Mesenchymal stem cell (in vitro differentiated cells and primary cell): ENCODE measurements around the gene KLK5.
"Not testable (repeated sequence)": the region's sequence is repeated elsewhere in the genome, so short reads cannot be mapped to it uniquely, and the experiment has no call there.

ENCODE experiments used
- DNase-seq: peaks from one replicate; pipeline ENCODE4 v3.0.0-alpha.2; 2013
- H2AFZ ChIP-seq: one replicate; pipeline ENCODE4 v1.6.1; 2013; ENCODE audit warnings: low read depth, mild to moderate bottlenecking, control low read depth, inconsistent platforms, low read length, moderate library complexity
- H2AK5ac ChIP-seq: 2 replicates; pipeline ENCODE4 v1.6.1; 2013; ENCODE audit warnings: low read length, moderate library complexity, mild to moderate bottlenecking, inconsistent platforms; ENCODE audit not compliant: severe bottlenecking
- H2BK120ac ChIP-seq: one replicate; pipeline ENCODE4 v1.6.1; 2013; ENCODE audit warnings: low read depth, mild to moderate bottlenecking, inconsistent platforms, low read length, moderate library complexity
- H2BK12ac ChIP-seq, 2 experiments: one replicate each; pipeline ENCODE4 v1.6.1; 2013; ENCODE audit warnings: inconsistent platforms in 2 of 2, low read length in 2 of 2, mild to moderate bottlenecking in 2 of 2, moderate library complexity in 2 of 2, control low read depth in 1 of 2
- H2BK15ac ChIP-seq: one replicate; pipeline ENCODE4 v1.6.1; 2013; ENCODE audit warnings: mild to moderate bottlenecking, low read depth, inconsistent platforms; ENCODE audit not compliant: poor library complexity, severe bottlenecking
- H2BK5ac ChIP-seq: 2 replicates; pipeline ENCODE4 v1.6.1; 2013; ENCODE audit warnings: low read depth, mild to moderate bottlenecking, low read length, control low read depth, inconsistent platforms; ENCODE audit not compliant: poor library complexity, severe bottlenecking
- H3K14ac ChIP-seq, 2 experiments: one replicate each; pipeline ENCODE4 v1.6.1; 2013; ENCODE audit warnings: inconsistent platforms in 2 of 2, low read length in 2 of 2, control low read depth in 1 of 2, mild to moderate bottlenecking in 1 of 2, moderate library complexity in 1 of 2
- H3K18ac ChIP-seq, 2 experiments: one replicate each; pipeline ENCODE4 v1.6.1; 2013; ENCODE audit warnings: inconsistent platforms in 2 of 2, low read length in 2 of 2, control low read depth in 1 of 2, low read depth in 1 of 2, mild to moderate bottlenecking in 1 of 2
- H3K23ac ChIP-seq, 2 experiments: one replicate each; pipeline ENCODE4 v1.6.1; 2013; ENCODE audit warnings: inconsistent platforms in 2 of 2, low read length in 2 of 2, mild to moderate bottlenecking in 2 of 2, moderate library complexity in 2 of 2, control low read depth in 1 of 2
- H3K27ac ChIP-seq: 2 replicates; pipeline ENCODE4 v1.5.1; 2013; ENCODE audit warnings: mild to moderate bottlenecking, moderate library complexity, low read length, control low read depth, inconsistent platforms; ENCODE audit not compliant: poor library complexity, severe bottlenecking
- H3K27me3 ChIP-seq, 2 experiments: 2 replicates each; pipeline versions ENCODE4 v1.6.1 to v1.7.0; 2013; ENCODE audit warnings: low read length in 2 of 2, mild to moderate bottlenecking in 2 of 2, moderate library complexity in 2 of 2, control low read depth in 1 of 2, inconsistent platforms in 1 of 2; ENCODE audit not compliant: control insufficient read depth in 1 of 2, insufficient read depth in 1 of 2
- H3K36me3 ChIP-seq, 2 experiments: 2 replicates each; pipeline versions ENCODE4 v1.6.1 to v1.7.0; 2013; ENCODE audit warnings: low read length in 2 of 2, control low read depth in 1 of 2, inconsistent platforms in 1 of 2, low read depth in 1 of 2, mild to moderate bottlenecking in 1 of 2; ENCODE audit not compliant: insufficient read depth in 2 of 2, control insufficient read depth in 1 of 2
- H3K4ac ChIP-seq, 2 experiments: one replicate each; pipeline ENCODE4 v1.6.1; 2013; ENCODE audit warnings: inconsistent platforms in 2 of 2, low read length in 2 of 2, mild to moderate bottlenecking in 2 of 2, moderate library complexity in 2 of 2, control low read depth in 1 of 2, low read depth in 1 of 2
- H3K4me1 ChIP-seq: 2 replicates; pipeline ENCODE4 v1.6.1; 2013; ENCODE audit warnings: low read depth, low read length, control low read depth; ENCODE audit not compliant: control insufficient read depth, insufficient read depth
- H3K4me2 ChIP-seq: 2 replicates; pipeline ENCODE4 v1.6.1; 2013; ENCODE audit warnings: low read length, mild to moderate bottlenecking, inconsistent platforms; ENCODE audit not compliant: poor library complexity, severe bottlenecking
- H3K4me3 ChIP-seq, 2 experiments: 2 replicates each; pipeline versions ENCODE4 v1.5.1 to v1.7.0; 2013; ENCODE audit warnings: low read length in 2 of 2, mild to moderate bottlenecking in 2 of 2, control low read depth in 1 of 2, low read depth in 1 of 2; ENCODE audit not compliant: insufficient read depth in 1 of 2
- H3K79me1 ChIP-seq: replicated peaks from 2 replicates; pipeline ENCODE4 v1.6.1; 2013; ENCODE audit warnings: mild to moderate bottlenecking, control low read depth, low read length, inconsistent platforms; ENCODE audit not compliant: poor library complexity, severe bottlenecking
- H3K9ac ChIP-seq: 2 replicates; pipeline ENCODE4 v1.7.0; 2013; ENCODE audit warnings: mild to moderate bottlenecking, low read length, moderate library complexity
- H3K9me3 ChIP-seq: 2 replicates; pipeline ENCODE4 v1.7.0; 2013; ENCODE audit warnings: mild to moderate bottlenecking, low read length; ENCODE audit not compliant: control insufficient read depth
- H4K8ac ChIP-seq: one replicate; pipeline ENCODE4 v1.6.1; 2013; ENCODE audit warnings: inconsistent platforms, mild to moderate bottlenecking, low read length, moderate library complexity
- H4K91ac ChIP-seq: one replicate; pipeline ENCODE4 v1.6.1; 2013; ENCODE audit warnings: mild to moderate bottlenecking, low read length, inconsistent platforms
- WGBS: methylation state at CpG from one replicate; pipeline ENCODE4 v1.1.7; 2013; ENCODE audit warnings: mixed read lengths; 5-methylcytosine and 5-hydroxymethylcytosine counted together

KLK5 gene

GRCh38 chr19:50992666-50993035 lies 39.8 kb upstream of the KLK5 start:
- H4K91ac ChIP-seq, result no peak overlapping the region
- H3K4me3 ChIP-seq, result no peak overlapping the region
- no peaks in the 10 kb centered on the region for H3K4me1 ChIP-seq
- H2BK12ac ChIP-seq, result no peak overlapping the region
- H3K4ac ChIP-seq, result no peak overlapping the region
- no peak overlapping the region for H2AK5ac ChIP-seq
- no peak overlapping the region for H3K27ac ChIP-seq
- H3K9ac ChIP-seq, result no peak overlapping the region
- H3K18ac ChIP-seq, result no peak overlapping the region
- no peak overlapping the region for H2BK15ac ChIP-seq
- H3K27me3 ChIP-seq, result peaks cover 0 to 7% of the 10 kb centered on the region in 2 experiments
- DNase-seq, result no peak
- H3K79me1 ChIP-seq, result no peaks in the 10 kb centered on the region
- no peak overlapping the region for H3K23ac ChIP-seq
- H3K14ac ChIP-seq, result no peak overlapping the region
- H2AFZ ChIP-seq, result no peak overlapping the region
- no peaks in the 10 kb centered on the region for H3K9me3 ChIP-seq
- 47% methylated on average over 2 of the region's 2 CpGs for WGBS
- H3K36me3 ChIP-seq, result no peaks in the 10 kb centered on the region
- H4K8ac ChIP-seq, result no peak overlapping the region
- H2BK120ac ChIP-seq, result no peak overlapping the region
- no peak overlapping the region for H2BK5ac ChIP-seq
- H3K4me2 ChIP-seq, result no peak overlapping the region

- not testable (repeated sequence) for H3K27ac ChIP-seq, H3K36me3 ChIP-seq, H2BK12ac ChIP-seq, H2AK5ac ChIP-seq, H3K9me3 ChIP-seq, H3K14ac ChIP-seq, H2BK120ac ChIP-seq, H4K8ac ChIP-seq, H4K91ac ChIP-seq, H3K79me1 ChIP-seq, H3K4me1 ChIP-seq, H3K4me2 ChIP-seq, H2BK15ac ChIP-seq, H3K23ac ChIP-seq, H3K4me3 ChIP-seq, H2AFZ ChIP-seq, DNase-seq, H2BK5ac ChIP-seq, H3K9ac ChIP-seq, H3K18ac ChIP-seq, H3K4ac ChIP-seq
- 76% methylated on average over 12 of the region's 14 CpGs for WGBS
- H3K27me3 ChIP-seq, result peaks cover 0 to 30% of the 10 kb centered on the region in 2 experiments
These were observed 31.6 kb upstream of the KLK5 start for GRCh38 chr19:50984416-50984815.

- Histone ChIP-seq H2BK12ac (no peak within 1 kb of the TSS), H3K27ac (no peak within 1 kb of the TSS), H3K79me1 (no peaks in the 10 kb centered on the region), H3K36me3 (no peaks in the 10 kb centered on the region), H3K14ac (no peak within 1 kb of the TSS), H3K27me3 (peaks cover 0 to 36% of the 10 kb centered on the region in 2 experiments), H3K4me1 (no peaks in the 10 kb centered on the region), H2AFZ (no peak within 1 kb of the TSS), H3K4me2 (no peak within 1 kb of the TSS), H3K4ac (no peak within 1 kb of the TSS), H3K9ac (no peak within 1 kb of the TSS), H3K4me3 (no peak within 1 kb of the TSS), H2BK5ac (no peak within 1 kb of the TSS), H3K18ac (no peak within 1 kb of the TSS), H4K91ac (no peak within 1 kb of the TSS), H2BK15ac (no peak within 1 kb of the TSS), H2BK120ac (no peak within 1 kb of the TSS), H3K23ac (no peak within 1 kb of the TSS), H4K8ac (no peak within 1 kb of the TSS), H3K9me3 (no peaks in the 10 kb centered on the region), H2AK5ac (no peak within 1 kb of the TSS)
- no peak for DNase-seq
- 14% methylated on average over 28 of the region's 28 CpGs for WGBS
These were observed 30.9 kb upstream of the KLK5 start, which contains the start of gene KLK7 for GRCh38 chr19:50983625-50984292. Gene KLK7 (minus strand): TSS chr19:50983917. CDS start chr19:50982399, 1,518 bp downstream.

GRCh38 chr19:50982186-50982585 lies 29.3 kb upstream of the KLK5 start:
- Histone ChIP-seq H2BK120ac (no peak overlapping the region), H3K18ac (no peak overlapping the region), H2AK5ac (no peak overlapping the region), H3K4me3 (no peak overlapping the region), H3K9ac (no peak overlapping the region), H2BK5ac (no peak overlapping the region), H3K36me3 (no peaks in the 10 kb centered on the region), H3K14ac (no peak overlapping the region), H3K4me1 (no peaks in the 10 kb centered on the region), H3K4me2 (no peak overlapping the region), H3K79me1 (no peaks in the 10 kb centered on the region), H2AFZ (no peak overlapping the region), H3K27me3 (peaks cover 0 to 46% of the 10 kb centered on the region in 2 experiments), H4K8ac (no peak overlapping the region), H3K27ac (no peak overlapping the region), H4K91ac (no peak overlapping the region), H2BK15ac (no peak overlapping the region), H3K23ac (no peak overlapping the region), H3K9me3 (no peaks in the 10 kb centered on the region), H2BK12ac (no peak overlapping the region), H3K4ac (no peak overlapping the region)
- 79% methylated on average over 4 of the region's 4 CpGs for WGBS
- DNase-seq, result no peak
